HuH-7.5 (cell line): ENCODE measurements around the gene CDK5RAP2.
A peak's percentile ranks its signal among the peaks of the same experiment; 100 is the strongest.

ENCODE experiments used
- DNase-seq: peaks from one replicate; pipeline ENCODE4 v3.0.0; 2011; ENCODE audit warnings: low spot score

The CDK5RAP2 gene

DNA sequence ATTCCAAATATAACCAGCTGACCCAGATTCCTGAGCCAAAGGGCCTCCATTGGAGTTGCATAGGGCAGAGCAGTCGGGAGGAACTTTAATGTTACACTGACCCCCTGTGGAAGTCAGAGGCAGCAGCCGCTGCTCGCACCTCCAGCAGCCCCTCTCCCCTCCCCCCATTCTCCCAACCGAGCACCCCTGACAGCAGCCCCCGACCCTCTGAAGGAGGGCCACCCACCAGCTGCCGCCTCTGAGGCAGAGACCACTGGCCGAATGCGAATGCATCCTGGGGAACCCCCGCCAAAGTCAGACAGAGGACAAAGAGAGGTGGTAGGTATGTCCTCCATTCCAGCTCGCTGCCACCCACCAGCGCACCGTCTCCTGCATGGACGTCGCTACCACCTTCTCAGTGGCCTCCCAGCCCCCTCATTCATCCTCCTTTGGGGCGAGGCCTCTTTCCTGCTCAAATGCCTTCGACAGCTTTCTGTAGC lies 231.0 kb downstream of the CDK5RAP2 start:
- peak; percentile 64 for DNase-seq

DNA sequence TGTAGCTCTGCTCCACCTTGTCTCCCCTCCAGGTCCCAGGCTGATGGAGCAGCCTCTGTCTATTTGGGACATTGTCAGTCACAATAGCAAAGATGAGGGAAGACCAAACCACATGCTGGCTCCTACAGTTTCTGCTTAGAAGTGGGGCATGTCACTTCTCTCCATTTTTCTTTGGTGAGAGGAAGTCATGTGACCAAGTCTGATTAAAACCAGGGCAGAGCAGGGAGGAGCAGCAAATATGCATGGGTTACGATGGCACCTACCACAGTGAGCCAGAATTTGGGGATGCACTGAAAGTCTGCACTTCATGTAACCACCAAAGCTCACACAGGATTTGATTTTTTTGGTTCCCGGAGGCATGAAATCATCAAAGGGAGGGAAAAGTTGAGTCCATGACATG lies 234.6 kb downstream of the CDK5RAP2 start:
- no peak for DNase-seq

GRCh38 chr9:120344230-120344629 lies 235.7 kb downstream of the CDK5RAP2 start:
- no peak for DNase-seq

GRCh38 chr9:120343416-120343815 lies 236.6 kb downstream of the CDK5RAP2 start:
- no peak for DNase-seq
